GM19328 (cell line): ENCODE results near the gene AMH.

Experiments
- ATAC-seq: cut with Tn5 transposase; IDR thresholded peaks from one replicate; pipeline ENCODE4 v1.9.1; 2021; ENCODE audit warnings: mild to moderate bottlenecking, moderate library complexity; ENCODE audit not compliant: unreplicated experiment

AMH gene

GRCh38 chr19:2282862-2283237 lies 33.7 kb downstream of the AMH start:
- no peak for ATAC-seq

GRCh38 chr19:2283835-2284507 lies 34.8 kb downstream of the AMH start:
- no peak for ATAC-seq

- ATAC-seq = no peak
These were observed 37.4 kb downstream of the AMH start for GRCh38 chr19:2286402-2287140.

GRCh38 chr19:2287585-2288337 lies 38.6 kb downstream of the AMH start:
- no peak for ATAC-seq

- no peak for ATAC-seq
These were observed 39.3 kb downstream of the AMH start for GRCh38 chr19:2288338-2288817.

GRCh38 chr19:2288818-2289713 lies 39.9 kb downstream of the AMH start:
- ATAC-seq = no peak

- ATAC-seq = no peak
These were observed 40.8 kb downstream of the AMH start for GRCh38 chr19:2289714-2290435.

- no peak for ATAC-seq
These were observed 41.5 kb downstream of the AMH start for GRCh38 chr19:2290441-2291184.

- no peak for ATAC-seq
These were observed 42.1 kb downstream of the AMH start for GRCh38 chr19:2291185-2291751.

GRCh38 chr19:2294687-2295335 lies 45.7 kb downstream of the AMH start:
- ATAC-seq = no peak

GRCh38 chr19:2296141-2296540 lies 47.0 kb downstream of the AMH start:
- ATAC-seq = no peak

GRCh38 chr19:2300533-2300932 lies 51.4 kb downstream of the AMH start:
- no peak for ATAC-seq
